Measurements from ENCODE around the gene BMPR2. TPM values are rescaled to one million over a fixed set of nuclear protein-coding genes. Genes with fewer than 3 reads are reported as not detected.
A peak's percentile ranks its signal among the peaks of the same experiment; 100 is the strongest.
"Not testable (repeated sequence)": the region's sequence is repeated elsewhere in the genome, so short reads cannot be mapped to it uniquely, and the experiment has no call there.

Gene BMPR2
- total RNA-seq, 6 experiments from 2014 or later = 50.5 to 59.4 (median 56.4) TPM

DNA sequence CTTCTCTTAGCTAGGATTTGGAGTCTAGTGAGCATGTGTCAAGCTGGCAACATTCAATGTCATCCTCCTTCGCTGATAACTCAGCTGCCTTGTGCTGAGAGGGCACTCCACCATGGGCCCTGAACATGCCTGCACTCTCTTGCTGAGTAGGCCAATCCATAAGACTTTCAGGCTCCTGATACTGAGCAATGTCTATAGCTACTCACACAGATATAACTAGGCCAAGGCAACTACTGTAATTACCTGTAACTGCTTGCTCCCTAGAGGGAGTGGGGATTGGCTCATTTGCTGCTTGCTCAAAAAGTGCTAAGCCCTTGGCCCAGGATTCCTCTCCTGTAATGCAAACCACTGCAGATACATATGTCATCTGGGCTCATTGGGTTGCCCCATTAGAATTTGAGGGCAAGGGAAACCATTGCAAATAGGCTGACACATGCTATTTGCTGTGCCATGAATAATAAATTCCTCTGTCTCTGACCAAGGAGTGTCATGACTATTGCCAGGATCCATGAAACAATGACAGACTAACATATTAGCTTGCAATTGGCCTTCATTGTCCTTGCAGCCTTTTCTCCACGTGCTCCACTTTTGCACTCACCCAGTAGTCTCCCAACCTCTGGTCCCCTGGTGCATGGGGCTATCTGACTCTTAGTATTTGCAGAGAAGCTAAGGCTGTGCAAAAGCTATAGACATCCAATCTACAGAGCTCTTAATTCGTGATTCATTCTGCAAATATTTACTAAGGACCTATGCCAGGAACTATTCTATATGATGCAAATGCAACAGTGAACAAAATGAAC is 36.9 kb upstream of the BMPR2 start:
- Mint-ChIP-seq H3K27me3 (ENCODE audit: insufficient read depth) (peaks cover 2% of the 10 kb centered on the region; the same call in 1 of the 2 replicates), H3K4me1 (ENCODE audit: low read depth) (peaks cover 33% of the 10 kb centered on the region), H3K4me3 (no peak overlapping the region), H3K36me3 (ENCODE audit: low read depth) (no peaks in the 10 kb centered on the region), H3K27ac (peak overlapping the region; percentile 45), H3K9me3 (no peaks in the 10 kb centered on the region)
- peak; percentile 53 for DNase-seq
- TF ChIP-seq CTCF (IDR thresholded peaks at IDR 0.05) = no peak

DNA sequence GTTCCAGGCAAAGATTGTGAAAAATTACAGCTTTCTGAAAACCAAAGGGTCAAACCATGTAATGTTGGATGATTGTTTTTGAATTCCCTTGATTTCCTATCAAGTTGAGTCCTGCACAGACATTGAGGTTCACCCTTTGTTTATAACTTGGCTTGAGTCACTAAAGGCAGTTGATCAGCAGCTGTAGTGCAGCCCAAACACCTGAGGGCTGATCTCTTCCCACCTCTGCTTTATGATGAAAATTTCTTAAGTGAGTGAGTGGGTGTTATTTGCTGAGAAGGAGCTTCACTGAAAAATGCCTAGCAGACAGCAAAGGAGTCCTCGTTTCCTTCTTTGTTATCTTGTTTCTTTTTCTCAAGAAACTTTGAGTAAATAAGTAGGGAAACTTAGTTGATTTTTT is 31.9 kb upstream of the BMPR2 start:
- Mint-ChIP-seq H3K27ac (no peak overlapping the region), H3K27me3 (ENCODE audit: insufficient read depth) (no peaks in the 10 kb centered on the region), H3K4me3 (no peak overlapping the region), H3K9me3 (no peaks in the 10 kb centered on the region), H3K4me1 (ENCODE audit: low read depth) (peaks cover 10% of the 10 kb centered on the region), H3K36me3 (ENCODE audit: low read depth) (no peaks in the 10 kb centered on the region)
- no peak for DNase-seq
- TF ChIP-seq CTCF (IDR thresholded peaks at IDR 0.05) = no peak

DNA sequence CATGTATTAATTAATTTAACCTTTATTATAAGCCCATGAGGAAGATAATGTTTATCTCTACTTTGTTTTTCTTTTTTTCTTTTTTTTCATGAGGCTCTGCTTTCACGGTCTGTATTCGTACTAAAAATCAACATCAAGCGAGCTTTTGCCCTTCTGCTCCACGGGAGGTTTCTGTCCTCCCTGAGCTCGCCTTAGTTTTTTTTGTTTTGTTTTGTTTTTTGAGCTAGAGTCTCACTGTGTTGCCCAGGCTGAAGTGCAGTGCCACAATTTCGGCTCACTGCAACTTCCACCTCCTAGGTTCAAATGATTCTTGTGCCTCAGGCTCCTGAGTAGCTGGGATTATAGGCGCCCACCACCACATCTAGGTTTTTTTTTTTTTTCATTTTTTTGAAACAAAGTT is 29.9 kb upstream of the BMPR2 start:
- TF ChIP-seq CTCF (IDR thresholded peaks at IDR 0.05) = no peak
- H3K9me3 Mint-ChIP-seq = no peaks in the 10 kb centered on the region
- H3K27ac Mint-ChIP-seq = no peak overlapping the region
- peaks cover 4% of the 10 kb centered on the region; the same call in 1 of the 2 replicates for H3K4me1 Mint-ChIP-seq (ENCODE audit: low read depth)
- H3K27me3 Mint-ChIP-seq (ENCODE audit: insufficient read depth) = no peaks in the 10 kb centered on the region
- no peak overlapping the region for H3K4me3 Mint-ChIP-seq
- no peak for DNase-seq
- H3K36me3 Mint-ChIP-seq (ENCODE audit: low read depth) = no peaks in the 10 kb centered on the region

DNA sequence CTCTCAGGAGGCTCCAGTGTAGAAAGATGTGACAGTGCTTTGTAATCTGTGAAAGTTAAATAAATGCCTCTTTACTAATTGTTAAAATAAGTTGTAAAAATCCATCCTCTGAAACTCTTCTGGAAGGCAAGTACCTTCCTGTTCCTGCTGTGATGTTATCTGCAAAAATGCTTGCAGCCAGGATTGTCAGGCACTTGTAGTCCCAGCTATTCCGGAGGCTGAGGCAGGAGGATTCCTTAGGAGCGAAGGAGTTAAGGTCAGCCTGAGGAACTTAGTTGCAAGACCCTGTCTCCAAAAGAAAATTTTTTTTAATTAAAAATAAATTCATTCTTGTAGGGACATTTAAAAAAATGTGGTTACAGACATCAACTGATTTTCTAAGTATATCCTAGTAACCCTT is 22.7 kb upstream of the BMPR2 start:
- no peak for DNase-seq
- no peaks in the 10 kb centered on the region for H3K27me3 Mint-ChIP-seq (ENCODE audit: insufficient read depth)
- no peak overlapping the region for H3K4me3 Mint-ChIP-seq
- H3K4me1 Mint-ChIP-seq (ENCODE audit: low read depth) = no peaks in the 10 kb centered on the region
- no peak overlapping the region for H3K27ac Mint-ChIP-seq
- no peaks in the 10 kb centered on the region for H3K36me3 Mint-ChIP-seq (ENCODE audit: low read depth)
- no peaks in the 10 kb centered on the region for H3K9me3 Mint-ChIP-seq
- no peak for TF ChIP-seq CTCF (IDR thresholded peaks at IDR 0.05)

DNA sequence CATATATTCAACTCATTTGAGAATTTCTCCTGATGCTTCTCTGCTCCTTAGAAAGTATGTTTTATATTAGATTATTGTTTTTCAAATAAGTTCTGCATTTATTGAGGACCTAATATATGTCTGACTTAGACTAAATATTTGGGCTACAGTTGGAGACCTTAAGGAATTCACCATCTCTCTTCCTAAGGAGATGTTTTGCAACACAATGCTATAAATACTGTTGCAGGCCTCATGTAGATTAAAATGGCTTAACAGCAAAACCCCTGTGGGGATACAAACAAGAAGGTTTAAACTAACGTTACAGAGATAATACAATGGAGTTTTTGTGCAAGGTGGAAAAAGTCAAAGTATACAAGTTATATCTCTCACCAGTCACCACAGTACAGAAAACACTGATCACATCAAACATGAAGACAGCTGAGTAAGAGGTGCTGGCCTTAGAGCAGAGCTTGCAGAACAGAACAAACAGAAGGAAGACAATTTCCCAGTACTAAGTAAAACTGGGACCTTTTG is 20.1 kb upstream of the BMPR2 start:
- Mint-ChIP-seq H3K27ac (no peak overlapping the region), H3K4me1 (ENCODE audit: low read depth) (peaks cover 4% of the 10 kb centered on the region), H3K4me3 (no peak overlapping the region), H3K27me3 (ENCODE audit: insufficient read depth) (no peaks in the 10 kb centered on the region), H3K36me3 (ENCODE audit: low read depth) (no peaks in the 10 kb centered on the region), H3K9me3 (no peaks in the 10 kb centered on the region)
- DNase-seq = no peak
- TF ChIP-seq CTCF (IDR thresholded peaks at IDR 0.05) = no peak

DNA sequence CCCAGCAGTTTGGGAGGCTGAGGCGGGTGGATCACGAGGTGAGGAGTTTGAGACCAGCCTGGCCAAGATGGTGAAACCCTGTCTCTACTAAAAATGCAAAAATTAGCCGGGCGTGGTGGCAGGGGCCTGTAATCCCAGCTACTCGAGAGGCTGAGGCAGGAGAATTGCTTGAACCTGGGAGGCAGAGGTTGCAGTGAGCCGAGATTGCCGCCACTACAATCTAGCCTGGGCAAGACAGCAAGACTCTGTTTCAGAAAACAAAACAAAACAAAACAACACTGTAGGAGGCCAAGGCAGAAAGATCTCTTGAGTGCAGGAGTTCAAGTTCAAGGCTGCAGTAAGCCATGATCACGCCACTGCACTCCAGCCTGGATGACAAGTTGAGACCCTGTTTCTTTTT is 17.2 kb upstream of the BMPR2 start:
- not testable (repeated sequence) for H3K27ac Mint-ChIP-seq; H3K4me1 Mint-ChIP-seq (ENCODE audit: low read depth); H3K9me3 Mint-ChIP-seq; H3K27me3 Mint-ChIP-seq (ENCODE audit: insufficient read depth); H3K36me3 Mint-ChIP-seq (ENCODE audit: low read depth); H3K4me3 Mint-ChIP-seq; DNase-seq

Data from HFFc6 (cell line).